Esophagus squamous epithelium (tissue), 5 donors: ENCODE data around the gene GALNT7. TPM values are rescaled to one million over a fixed set of nuclear protein-coding genes. Genes with fewer than 3 reads are reported as not detected.
A peak's percentile ranks its signal among the peaks of the same experiment; 100 is the strongest.

Experiments used
- DNase-seq: peaks from one replicate; lab custom pipeline; 2025; lab: John Stamatoyannopoulos, UW
- H3K27ac ChIP-seq, 4 donors: fragments of 200-600 bp; sonication (generic); one replicate each; pipeline ENCODE4 v1.5.1; 2016 to 2019; ENCODE audit warnings: mild to moderate bottlenecking in 1 of 4
- H3K27me3 ChIP-seq, 4 donors: fragments of 200-600 bp; sonication (generic); 1 replicate in 3 of 4; 2 replicates in 1 of 4; pipeline versions ENCODE4 v1.5.1 to v1.6.0; 2017 to 2021; ENCODE audit warnings: antibody characterized with exemption in 1 of 4
- H3K36me3 ChIP-seq, 3 donors: fragments of 200-600 bp; sonication (generic); one replicate each; pipeline ENCODE4 v1.5.1; 2016 to 2019
- H3K4me1 ChIP-seq, 3 donors: fragments of 200-600 bp; sonication (generic); one replicate each; pipeline ENCODE4 v1.5.1; 2017 to 2019
- H3K4me3 ChIP-seq, 4 donors: fragments of 200-600 bp; sonication (generic); 1 replicate in 3 of 4; 2 replicates in 1 of 4; pipeline ENCODE4 v1.5.1; 2016 to 2019; ENCODE audit warnings: mild to moderate bottlenecking in 2 of 4, moderate library complexity in 1 of 4
- H3K9me3 ChIP-seq, 3 donors: fragments of 200-600 bp; sonication (generic); one replicate each; pipeline ENCODE4 v1.5.1; 2016 to 2019
- POLR2A ChIP-seq, 4 donors: fragments of 450-650 bp; IDR thresholded peaks; one replicate each; pipeline ENCODE4 v1.6.1; 2017; ENCODE audit warnings: antibody characterized with exemption in 4 of 4, mild to moderate bottlenecking in 4 of 4, moderate library complexity in 3 of 4
- WGBS, 2 donors: methylation state at CpG; one replicate each; pipeline ENCODE4 v1.1.5; 2018; 5-methylcytosine and 5-hydroxymethylcytosine counted together
- intact Hi-C: fragments of 100-400 bp; cut with DNase I; formaldehyde crosslinking; loops from one replicate; pipeline ENCODE4 v1.15.0; 2022
- total RNA-seq, 4 donors: library from RNA; depleted of rRNA; stranded (reverse); fragments of >200 nt; gene quantifications; one replicate each; pipeline ENCODE4 v1.1.0, GENCODE V29; 2016
- TF ChIP-seq, protein P1 (sequence below), 6 experiments: fragments of 450-650 bp in 4 of 6; fragments of 200-600 bp in 2 of 6; sonication (generic) in 2 of 6; IDR thresholded peaks; one replicate each; pipeline ENCODE4 v1.5.1; 2016 to 2019; ENCODE audit warnings: antibody characterized with exemption in 6 of 6, mild to moderate bottlenecking in 4 of 6, moderate library complexity in 4 of 6
- donor health status: DM: yes; HTN: yes; CAD: no.

The GALNT7 gene
- total RNA-seq, 4 donors from 2014 or later, result 17.9 to 33.8 (median 23.6) TPM

DNA sequence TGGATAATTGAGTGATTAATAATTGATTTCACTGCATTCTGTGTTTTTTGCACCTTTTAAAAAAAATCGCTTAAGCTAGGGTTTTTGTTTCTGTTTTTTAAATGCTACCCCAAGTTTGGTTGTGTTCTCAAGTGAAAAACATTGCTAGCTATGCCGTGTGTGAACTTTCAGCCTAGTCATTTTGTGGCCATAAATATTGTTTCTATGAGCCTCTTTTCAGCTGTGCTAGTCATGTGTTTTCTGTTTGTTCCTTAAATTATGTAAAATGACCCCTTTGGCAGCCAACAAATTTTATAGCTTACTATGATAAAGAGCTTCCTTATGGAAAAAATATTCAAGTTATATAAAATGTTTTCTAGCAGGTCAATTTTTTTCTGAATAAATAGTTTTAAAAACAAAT, 59.1 kb downstream of the GALNT7 start:
- no peaks in the 10 kb centered on the region for H3K9me3 ChIP-seq
- no peak overlapping the region for H3K27ac ChIP-seq
- DNase-seq, result no peak
- peaks cover 0 to 8% (median 0%) of the 10 kb centered on the region in 3 donors for H3K4me1 ChIP-seq
- no peak for TF ChIP-seq POLR2A (IDR thresholded peaks at IDR 0.05)
- TF ChIP-seq, protein P1, sequence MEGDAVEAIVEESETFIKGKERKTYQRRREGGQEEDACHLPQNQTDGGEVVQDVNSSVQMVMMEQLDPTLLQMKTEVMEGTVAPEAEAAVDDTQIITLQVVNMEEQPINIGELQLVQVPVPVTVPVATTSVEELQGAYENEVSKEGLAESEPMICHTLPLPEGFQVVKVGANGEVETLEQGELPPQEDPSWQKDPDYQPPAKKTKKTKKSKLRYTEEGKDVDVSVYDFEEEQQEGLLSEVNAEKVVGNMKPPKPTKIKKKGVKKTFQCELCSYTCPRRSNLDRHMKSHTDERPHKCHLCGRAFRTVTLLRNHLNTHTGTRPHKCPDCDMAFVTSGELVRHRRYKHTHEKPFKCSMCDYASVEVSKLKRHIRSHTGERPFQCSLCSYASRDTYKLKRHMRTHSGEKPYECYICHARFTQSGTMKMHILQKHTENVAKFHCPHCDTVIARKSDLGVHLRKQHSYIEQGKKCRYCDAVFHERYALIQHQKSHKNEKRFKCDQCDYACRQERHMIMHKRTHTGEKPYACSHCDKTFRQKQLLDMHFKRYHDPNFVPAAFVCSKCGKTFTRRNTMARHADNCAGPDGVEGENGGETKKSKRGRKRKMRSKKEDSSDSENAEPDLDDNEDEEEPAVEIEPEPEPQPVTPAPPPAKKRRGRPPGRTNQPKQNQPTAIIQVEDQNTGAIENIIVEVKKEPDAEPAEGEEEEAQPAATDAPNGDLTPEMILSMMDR (IDR thresholded peaks at IDR 0.05), result no peak
- intact Hi-C loops, result no loop called here
- H3K27me3 ChIP-seq, result no peaks in the 10 kb centered on the region
- no peak overlapping the region for H3K4me3 ChIP-seq
- H3K36me3 ChIP-seq, result peaks cover 0 to 5% (median 0%) of the 10 kb centered on the region in 3 donors
- 74 to 82% methylated on average over 2 of the region's 2 CpGs for WGBS, 2 donors

DNA sequence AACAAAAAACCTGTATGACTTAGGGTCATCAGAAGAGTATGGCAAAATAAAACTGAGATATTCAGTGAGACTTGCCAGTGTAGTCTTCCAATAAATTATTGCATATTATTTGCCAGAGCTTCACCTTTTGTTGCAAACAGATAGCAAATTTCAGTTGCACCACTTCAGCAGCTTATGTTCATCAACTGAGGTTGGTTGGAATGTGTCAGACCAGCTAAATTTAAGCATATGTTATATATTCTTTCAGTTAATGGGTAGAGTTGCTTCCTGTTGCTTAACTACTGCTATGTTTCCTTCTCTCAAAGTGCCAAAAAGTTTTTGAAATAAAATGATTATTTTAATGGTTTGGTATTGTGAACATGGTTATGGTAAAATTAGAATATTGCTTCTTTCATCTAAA, 61.5 kb downstream of the GALNT7 start:
- Histone ChIP-seq H3K27ac (no peak overlapping the region), H3K4me1 (peaks cover 0 to 8% (median 0%) of the 10 kb centered on the region in 3 donors), H3K36me3 (peaks cover 0 to 14% (median 0%) of the 10 kb centered on the region in 3 donors), H3K9me3 (no peaks in the 10 kb centered on the region), H3K4me3 (no peak overlapping the region), H3K27me3 (no peaks in the 10 kb centered on the region)
- TF ChIP-seq, protein P1 (IDR thresholded peaks at IDR 0.05), result no peak
- TF ChIP-seq POLR2A (IDR thresholded peaks at IDR 0.05), result no peak
- intact Hi-C loops, result no loop called here
- no peak for DNase-seq

DNA sequence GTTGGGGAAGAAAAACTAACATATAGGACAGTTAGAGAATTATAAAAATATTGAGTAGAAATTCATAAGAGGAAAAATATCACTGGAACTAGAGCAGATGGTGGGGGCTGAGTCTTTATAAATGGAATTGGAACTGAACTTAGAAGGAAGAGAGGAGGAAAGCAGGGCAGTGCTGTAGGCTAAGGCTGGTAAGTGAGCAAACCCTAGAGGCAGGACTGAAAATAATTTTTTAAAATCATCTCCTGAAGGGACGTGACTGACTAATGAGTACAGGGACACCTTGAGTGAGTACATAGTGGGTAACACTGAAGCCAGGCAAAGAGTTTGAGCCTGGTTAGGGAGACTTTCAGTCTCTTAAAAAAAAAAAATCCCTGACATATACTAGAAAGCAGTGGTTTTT, 63.3 kb downstream of the GALNT7 start:
- no peaks in the 10 kb centered on the region for H3K9me3 ChIP-seq
- intact Hi-C loops, result no loop called here
- H3K4me1 ChIP-seq, result peaks cover 0 to 8% (median 0%) of the 10 kb centered on the region in 3 donors
- H3K36me3 ChIP-seq, result peaks cover 0 to 14% (median 0%) of the 10 kb centered on the region in 3 donors
- H3K27ac ChIP-seq, result no peak overlapping the region
- H3K27me3 ChIP-seq, result no peaks in the 10 kb centered on the region
- 52 to 80% methylated on average over 1 of the region's 1 CpG for WGBS, 2 donors
- TF ChIP-seq, protein P1 (IDR thresholded peaks at IDR 0.05), result peak in 1 of 6 experiments; percentile 42
- no peak for TF ChIP-seq POLR2A (IDR thresholded peaks at IDR 0.05)
- no peak overlapping the region for H3K4me3 ChIP-seq
- no peak for DNase-seq

DNA sequence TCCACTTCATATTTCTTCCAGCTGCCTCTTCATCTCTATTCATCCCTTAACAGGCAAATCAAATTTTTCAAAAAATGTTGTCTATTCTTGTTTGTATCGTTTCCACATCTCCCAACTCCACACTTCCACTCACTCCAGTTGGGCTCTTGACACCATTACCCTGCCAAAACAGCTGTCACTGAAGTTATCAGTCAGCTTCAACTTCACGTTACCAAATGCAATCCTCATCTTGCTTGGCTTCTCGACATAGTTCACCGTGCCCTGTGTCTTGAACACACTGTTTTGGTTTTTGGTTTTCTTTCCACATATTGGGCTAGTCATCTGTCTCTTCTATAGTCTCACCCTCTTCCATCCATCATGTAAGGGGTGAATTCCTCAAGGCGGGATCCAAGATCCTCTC, 65.2 kb downstream of the GALNT7 start:
- no peaks in the 10 kb centered on the region for H3K27me3 ChIP-seq
- no peak overlapping the region for H3K4me3 ChIP-seq
- WGBS, 2 donors, result 94 to 98% methylated on average over 5 of the region's 5 CpGs
- peaks cover 0 to 14% (median 0%) of the 10 kb centered on the region in 3 donors for H3K36me3 ChIP-seq
- DNase-seq, result no peak
- H3K27ac ChIP-seq, result no peak overlapping the region
- intact Hi-C loops, result no loop called here
- H3K9me3 ChIP-seq, result no peaks in the 10 kb centered on the region
- peaks cover 0 to 8% (median 0%) of the 10 kb centered on the region in 3 donors for H3K4me1 ChIP-seq
- TF ChIP-seq, protein P1 (IDR thresholded peaks at IDR 0.05), result no peak
- TF ChIP-seq POLR2A (IDR thresholded peaks at IDR 0.05), result no peak

DNA sequence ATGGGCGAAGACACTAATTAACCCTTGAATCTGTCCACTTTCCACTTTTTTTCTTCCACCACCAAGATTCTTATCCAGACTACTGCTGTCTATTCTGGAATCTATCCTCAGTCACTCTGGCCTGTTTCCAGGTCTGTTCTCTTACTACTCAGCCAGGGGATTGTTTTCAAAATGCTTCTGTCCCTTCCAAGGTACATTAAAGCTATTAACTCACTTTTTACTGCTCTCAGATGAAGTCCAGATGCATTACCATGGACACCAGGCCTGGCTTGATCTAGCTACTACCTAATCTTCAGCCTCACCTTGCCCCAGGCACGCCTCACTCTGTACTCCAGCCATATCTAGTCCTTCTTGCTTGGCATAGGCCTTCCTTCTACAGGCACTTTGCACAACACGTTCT, 66.4 kb downstream of the GALNT7 start:
- DNase-seq, result no peak
- Histone ChIP-seq H3K27ac (no peak overlapping the region), H3K4me3 (no peak overlapping the region), H3K36me3 (peaks cover 0 to 14% (median 0%) of the 10 kb centered on the region in 3 donors), H3K27me3 (no peaks in the 10 kb centered on the region), H3K4me1 (peaks cover 0 to 8% (median 0%) of the 10 kb centered on the region in 3 donors), H3K9me3 (no peaks in the 10 kb centered on the region)
- 93% methylated on average over 3 of the region's 3 CpGs for WGBS, 2 donors
- intact Hi-C loops, result no loop called here
- TF ChIP-seq POLR2A (IDR thresholded peaks at IDR 0.05), result no peak
- TF ChIP-seq, protein P1 (IDR thresholded peaks at IDR 0.05), result no peak
